Aorta (tissue), 5 donors: Measurements from ENCODE around the gene RCSD1. TPM values are rescaled to one million over a fixed set of nuclear protein-coding genes. Genes with fewer than 3 reads are reported as not detected.

ENCODE experiments used
- ATAC-seq: fragments of 200-7000 bp; cut with Tn5 transposase; one replicate; pipeline ENCODE4 v1.9.1; 2022; ENCODE audit warnings: moderate library complexity; ENCODE audit not compliant: low FRiP score
- DNase-seq, 2 donors: peaks; one replicate each; pipeline ENCODE4 v3.0.0-alpha.2; 2020
- H3K27ac ChIP-seq, 2 donors: one replicate each; pipeline ENCODE4 v1.5.1; 2013; ENCODE audit warnings: low read length in 2 of 2, mild to moderate bottlenecking in 2 of 2, moderate library complexity in 2 of 2, control low read depth in 1 of 2, inconsistent platforms in 1 of 2, low read depth in 1 of 2
- H3K27me3 ChIP-seq, 2 donors: one replicate each; pipeline ENCODE4 v1.6.1; 2013; ENCODE audit warnings: control low read depth in 1 of 2, low read length in 1 of 2, mild to moderate bottlenecking in 1 of 2, moderate library complexity in 1 of 2; ENCODE audit not compliant: insufficient read depth in 2 of 2, control insufficient read depth in 1 of 2
- H3K36me3 ChIP-seq, 2 donors: one replicate each; pipeline ENCODE4 v1.6.1; 2013; ENCODE audit warnings: control low read depth in 1 of 2, low read length in 1 of 2, mild to moderate bottlenecking in 1 of 2; ENCODE audit not compliant: insufficient read depth in 2 of 2, control insufficient read depth in 1 of 2
- H3K4me1 ChIP-seq, 2 donors: one replicate each; pipeline ENCODE4 v1.6.1; 2013; ENCODE audit warnings: low read length in 2 of 2, control low read depth in 1 of 2, mild to moderate bottlenecking in 1 of 2, moderate library complexity in 1 of 2; ENCODE audit not compliant: insufficient read depth in 2 of 2, control insufficient read depth in 1 of 2
- H3K4me3 ChIP-seq, 2 donors: one replicate each; pipeline ENCODE4 v1.5.1; 2013; ENCODE audit warnings: low read length in 2 of 2, control low read depth in 1 of 2, mild to moderate bottlenecking in 1 of 2
- H3K9me3 ChIP-seq: one replicate; pipeline ENCODE4 v1.6.1; 2013; ENCODE audit warnings: mild to moderate bottlenecking, low read length; ENCODE audit not compliant: control insufficient read depth
- WGBS, 2 donors: extraction: QIAGEN DNeasy Blood & Tissue Kit; methylation state at CpG; one replicate each; pipeline ENCODE4 v1.1.7; 2013; 5-methylcytosine and 5-hydroxymethylcytosine counted together
- intact Hi-C, 2 donors: fragments of 100-400 bp; cut with DNase I; formaldehyde crosslinking; loops; one replicate each; pipeline versions ENCODE4 v1.14.2 to v1.15.0; 2022
- polyA plus RNA-seq, 2 donors: library from polyadenylated mRNA; stranded (reverse); fragments of 200-250 nt; gene quantifications; one replicate each; pipeline ENCODE4 v1.2.3, GENCODE V29; 2013
- total RNA-seq, 2 donors: library from RNA; stranded (reverse); fragmentation: NEBNext Ultra II Directional; extraction: Animal tissue kit (Norgen Biotek cat#: 25700); gene quantifications; one replicate each; pipeline ENCODE4 v1.2.1, GENCODE V29; 2021
- donor health status: healthy with polysubstance abuse.
- donor health status: Bipolar disorder and iron deficiency.
- donor health status: DM: no; HTN: no; CAD: no.
- donor health status: DM: no; HTN: no; CAD: no.
- donor health status: DM: yes; HTN: yes; CAD: no.

RCSD1 gene
- total and polyA plus RNA-seq, 4 donors = 8.7 to 17.9 (median 10.5) TPM

DNA sequence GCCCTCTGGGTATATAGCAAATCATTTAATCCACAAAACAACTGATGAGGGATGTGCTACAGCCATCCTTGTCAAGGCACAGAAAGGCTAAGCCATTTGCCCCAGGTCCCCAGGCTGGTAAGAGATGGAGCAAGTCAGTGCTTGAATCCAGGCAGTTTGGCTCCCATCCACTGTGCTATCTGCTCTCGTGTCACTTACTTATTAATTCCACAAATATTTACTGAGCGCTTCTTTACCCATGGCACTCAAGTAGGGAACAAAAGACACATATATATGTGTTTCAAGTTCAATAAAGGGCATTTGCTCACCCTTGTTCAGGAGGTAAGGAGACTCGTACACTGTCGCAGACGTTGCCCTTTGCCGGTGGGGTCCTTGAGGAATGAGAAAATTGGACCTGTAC is 53.2 kb downstream of the RCSD1 start:
- H3K27ac ChIP-seq = no peak overlapping the region
- H3K4me3 ChIP-seq = no peak overlapping the region
- intact Hi-C loops = no loop called here
- ATAC-seq (no peak), DNase-seq (no peak)
- no peaks in the 10 kb centered on the region for H3K36me3 ChIP-seq
- H3K9me3 ChIP-seq = no peaks in the 10 kb centered on the region
- no peaks in the 10 kb centered on the region for H3K27me3 ChIP-seq
- 57 to 67% methylated on average over 6 of the region's 6 CpGs for WGBS, 2 donors
- H3K4me1 ChIP-seq = no peaks in the 10 kb centered on the region

DNA sequence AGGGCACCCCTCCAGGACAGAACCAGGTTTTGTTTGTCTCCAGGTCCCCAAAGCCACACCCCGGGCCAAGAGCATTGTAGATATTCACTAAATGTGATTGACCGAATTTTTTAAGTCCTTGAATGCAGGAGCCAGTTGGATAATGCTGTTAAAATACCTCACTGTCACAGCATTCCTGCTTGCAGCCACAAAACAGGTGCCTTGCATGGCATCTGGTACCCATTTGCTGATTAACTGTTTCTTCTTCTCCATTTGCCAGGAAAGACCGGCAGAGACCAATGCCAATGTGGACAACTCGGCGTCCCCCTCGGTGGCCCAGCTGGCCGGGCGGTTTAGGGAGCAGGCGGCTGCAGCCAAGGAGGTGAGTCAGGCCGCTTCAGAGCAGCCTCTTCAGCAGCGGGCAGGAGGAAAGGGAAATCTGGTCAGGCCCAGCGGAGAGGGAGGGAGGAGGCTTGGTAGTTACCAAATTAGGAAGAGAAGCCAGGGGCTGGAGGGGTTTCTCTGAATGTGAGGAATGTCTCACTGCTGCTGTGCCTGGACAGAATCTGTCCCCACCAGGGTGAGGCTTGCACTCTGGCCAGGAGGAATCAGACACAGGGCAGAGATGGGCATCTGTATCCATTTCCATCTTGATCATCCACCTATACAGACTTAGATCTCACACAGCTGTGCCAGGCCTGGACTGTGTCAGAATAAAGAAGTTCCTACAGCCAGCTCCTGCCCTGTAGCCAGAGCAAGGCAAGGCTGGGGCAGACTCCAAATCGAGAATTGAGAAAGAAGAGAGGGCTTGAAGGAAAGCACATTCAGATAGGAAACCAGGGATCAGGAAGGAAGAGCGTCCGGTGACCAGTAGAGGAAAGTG is 53.8 kb downstream of the RCSD1 start:
- Histone ChIP-seq H3K9me3 (no peaks in the 10 kb centered on the region), H3K27ac (peak overlapping the region; percentile 5 to 61), H3K27me3 (no peaks in the 10 kb centered on the region), H3K4me3 (no peak overlapping the region), H3K4me1 (no peaks in the 10 kb centered on the region), H3K36me3 (no peaks in the 10 kb centered on the region)
- DNase-seq (peak; percentile 61 to 85), ATAC-seq (no peak)
- intact Hi-C loops = no loop called here
- WGBS, 2 donors = 12 to 19% methylated on average over 15 of the region's 15 CpGs

DNA sequence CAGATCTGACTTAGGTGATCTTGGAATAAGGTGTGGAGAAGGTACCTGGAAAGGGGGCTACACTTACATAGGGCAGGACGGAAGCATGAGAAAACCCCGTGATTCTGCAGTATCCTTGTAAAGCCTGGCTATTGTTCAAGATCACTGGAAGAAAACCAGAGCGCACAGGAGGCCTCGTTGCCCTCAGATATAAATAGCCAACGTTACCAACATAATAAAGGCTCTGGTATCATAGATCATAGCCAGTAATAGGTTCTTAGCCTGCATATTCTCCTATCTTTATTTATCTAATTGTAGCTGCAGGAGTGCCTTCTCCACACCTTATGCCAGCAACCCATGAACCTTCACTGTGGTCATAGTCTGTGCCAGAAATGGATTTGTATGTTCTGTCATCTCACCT is 55.8 kb downstream of the RCSD1 start:
- 4 to 11% methylated on average over 5 of the region's 5 CpGs for WGBS, 2 donors
- no peak for ATAC-seq
- H3K9me3 ChIP-seq = no peaks in the 10 kb centered on the region
- H3K36me3 ChIP-seq = no peaks in the 10 kb centered on the region
- no peak overlapping the region for H3K4me3 ChIP-seq
- intact Hi-C loops = loop anchor here (5.0 kb wide), 1 partner anchor 129 kb away; no protein-coding TSS in a partner anchor
- no peaks in the 10 kb centered on the region for H3K4me1 ChIP-seq
- no peak overlapping the region for H3K27ac ChIP-seq
- no peaks in the 10 kb centered on the region for H3K27me3 ChIP-seq
- no peak for DNase-seq

DNA sequence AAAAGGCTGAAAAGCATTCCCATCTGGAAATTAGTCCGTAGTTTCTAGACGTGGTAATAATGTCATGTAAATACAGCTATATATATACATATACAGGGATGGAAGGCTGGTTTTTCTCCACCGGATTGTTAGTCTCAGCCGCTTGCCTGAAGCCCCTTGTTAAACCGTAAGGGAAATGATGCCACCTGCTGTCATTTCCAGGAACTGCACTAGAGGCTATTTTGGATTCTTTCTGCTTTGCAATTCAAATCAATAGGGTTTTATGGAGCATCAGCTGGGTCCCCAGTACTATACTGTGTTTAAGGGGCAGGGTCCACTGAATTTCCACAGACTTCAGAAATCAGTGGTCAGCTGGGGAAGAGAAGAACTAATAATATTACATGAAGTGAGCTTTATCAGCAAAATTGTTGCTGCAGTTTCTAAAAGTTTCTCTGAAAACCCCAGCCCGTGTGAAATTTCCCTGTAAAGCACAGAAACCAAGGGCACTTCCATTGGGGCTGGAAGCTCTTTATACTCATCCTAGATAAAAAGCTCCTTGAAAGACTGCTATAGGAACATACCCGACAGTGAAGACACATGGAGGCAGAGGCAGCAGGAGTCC is 58.0 kb downstream of the RCSD1 start:
- 20 to 21% methylated on average over 7 of the region's 7 CpGs for WGBS, 2 donors

DNA sequence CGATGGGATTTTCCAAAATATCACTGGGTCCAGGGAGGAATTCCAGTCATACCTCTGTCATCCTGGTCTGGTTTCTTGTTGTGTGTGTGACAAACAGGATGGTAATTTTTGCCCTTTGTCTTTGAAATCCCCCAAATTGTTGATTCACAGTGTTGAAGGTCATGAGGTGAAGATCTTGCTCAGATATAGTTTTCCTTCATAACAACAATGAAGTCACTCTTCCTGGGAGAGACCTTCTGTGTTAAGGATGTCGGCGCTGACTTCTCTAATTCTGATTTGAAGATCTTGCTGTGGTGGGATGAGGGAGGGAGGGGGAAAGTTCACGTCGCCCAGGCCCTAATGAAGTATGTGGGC is 59.5 kb downstream of the RCSD1 start:
- ATAC-seq = no peak
- no peaks in the 10 kb centered on the region for H3K9me3 ChIP-seq
- WGBS, 2 donors = 73 to 78% methylated on average over 5 of the region's 5 CpGs

More for the DNA sequence above, 58.0 kb downstream of the RCSD1 start:
- Histone ChIP-seq H3K36me3 (no peaks in the 10 kb centered on the region), H3K27ac (no peak overlapping the region), H3K4me1 (no peaks in the 10 kb centered on the region), H3K4me3 (no peak overlapping the region), H3K27me3 (no peaks in the 10 kb centered on the region), H3K9me3 (no peaks in the 10 kb centered on the region)
- ATAC-seq = peak; percentile 77
- peak in 1 of 2 donors; percentile 71 for DNase-seq
- intact Hi-C loops = loop anchor here (1.0 to 5.0 kb wide), 3 partner anchors 88 to 131 kb away; no protein-coding TSS in a partner anchor

DNA sequence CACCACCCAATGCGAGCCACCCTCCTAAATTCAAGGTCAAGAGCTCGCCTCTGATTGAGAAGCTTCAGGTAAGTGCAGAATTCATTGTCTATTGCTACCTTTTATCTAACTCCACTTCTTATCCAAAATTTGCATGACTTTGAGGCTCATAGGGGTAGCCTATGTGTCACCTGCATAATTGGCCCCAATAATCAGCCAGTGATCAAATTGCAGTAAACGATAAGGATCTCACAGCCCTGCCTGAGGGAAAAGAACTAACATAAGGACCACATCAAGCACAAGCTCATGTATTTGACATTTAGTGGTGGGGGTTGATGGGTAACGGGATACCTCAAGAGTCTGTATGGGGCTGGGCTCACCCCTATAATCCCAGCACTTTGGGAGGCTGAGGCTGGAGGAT is 60.0 kb downstream of the RCSD1 start:
- intact Hi-C loops = no loop called here
- Histone ChIP-seq H3K4me3 (no peak overlapping the region), H3K27ac (no peak overlapping the region), H3K27me3 (no peaks in the 10 kb centered on the region), H3K36me3 (no peaks in the 10 kb centered on the region), H3K4me1 (no peaks in the 10 kb centered on the region), H3K9me3 (no peaks in the 10 kb centered on the region)
- DNase-seq (no peak), ATAC-seq (no peak)
- 90 to 91% methylated on average over 4 of the region's 4 CpGs for WGBS, 2 donors

More for the DNA sequence above, 59.5 kb downstream of the RCSD1 start:
- intact Hi-C loops = loop anchor here (5.0 kb wide), 1 partner anchor 132 kb away; no protein-coding TSS in a partner anchor
- H3K4me1 ChIP-seq = no peaks in the 10 kb centered on the region
- no peaks in the 10 kb centered on the region for H3K36me3 ChIP-seq
- H3K27ac ChIP-seq = no peak overlapping the region
- no peak overlapping the region for H3K4me3 ChIP-seq
- no peaks in the 10 kb centered on the region for H3K27me3 ChIP-seq
- DNase-seq = no peak

DNA sequence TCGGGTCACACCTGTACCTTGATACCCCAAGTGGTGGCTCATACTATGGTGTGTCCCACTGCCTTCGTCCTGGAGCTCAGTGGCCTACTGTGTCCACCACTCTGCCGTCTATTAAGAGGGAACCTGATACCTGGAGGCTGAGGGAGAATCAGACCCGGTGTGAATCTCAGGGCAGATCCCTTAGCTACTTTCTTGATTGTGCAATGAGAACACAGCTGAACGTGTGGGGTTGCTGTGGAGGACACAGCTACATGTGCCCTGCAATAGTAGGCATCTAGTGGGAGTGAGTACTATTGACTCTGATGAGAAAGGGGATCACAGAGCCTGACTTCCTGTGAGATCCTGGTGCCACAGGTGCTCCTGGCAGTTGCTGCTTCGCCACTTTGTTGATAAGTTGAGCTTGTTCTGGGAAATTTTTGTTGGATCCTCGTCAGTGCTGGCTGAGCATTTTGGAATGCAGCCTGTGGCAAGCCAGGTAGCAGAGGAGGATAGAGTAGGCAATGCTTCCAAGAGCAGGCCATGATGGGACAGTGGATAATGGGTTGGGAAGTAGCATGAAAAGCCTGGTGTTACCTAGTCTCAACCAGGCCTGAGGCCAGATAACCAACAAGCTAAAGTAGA is 63.5 kb downstream of the RCSD1 start:
- WGBS, 2 donors = 80 to 83% methylated on average over 7 of the region's 7 CpGs
- ATAC-seq (no peak), DNase-seq (no peak)
- no peaks in the 10 kb centered on the region for H3K36me3 ChIP-seq
- H3K4me3 ChIP-seq = no peak overlapping the region
- intact Hi-C loops = no loop called here
- no peaks in the 10 kb centered on the region for H3K9me3 ChIP-seq
- H3K27ac ChIP-seq = no peak overlapping the region
- H3K4me1 ChIP-seq = peaks cover 0 to 4% of the 10 kb centered on the region in 2 donors
- H3K27me3 ChIP-seq = no peaks in the 10 kb centered on the region

DNA sequence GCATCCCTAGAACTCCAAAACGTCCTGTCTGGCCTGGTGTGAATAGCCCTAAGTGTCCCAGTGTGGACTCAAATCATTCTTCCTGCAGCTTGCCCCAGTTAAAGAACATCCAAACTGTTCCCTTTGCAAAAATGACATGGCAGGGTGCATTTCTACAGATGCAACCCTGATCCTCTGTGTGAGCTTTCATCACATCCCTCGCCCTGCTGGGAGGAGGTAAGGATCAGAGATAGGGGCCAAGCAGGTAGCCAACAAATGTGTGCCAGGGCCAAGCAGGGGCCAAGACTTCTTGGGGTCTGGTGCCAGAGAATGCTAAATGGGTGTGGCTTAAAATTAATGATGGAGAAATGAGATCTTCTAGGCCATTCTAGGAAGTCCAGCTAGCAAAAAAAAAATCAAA is 64.7 kb downstream of the RCSD1 start:
- H3K4me3 ChIP-seq = no peak overlapping the region
- ATAC-seq = no peak
- peaks cover 0 to 4% of the 10 kb centered on the region in 2 donors for H3K4me1 ChIP-seq
- no peaks in the 10 kb centered on the region for H3K36me3 ChIP-seq
- no peaks in the 10 kb centered on the region for H3K27me3 ChIP-seq
- no peak overlapping the region for H3K27ac ChIP-seq
- H3K9me3 ChIP-seq = no peaks in the 10 kb centered on the region
- no peak for DNase-seq
- WGBS, 2 donors = 35 to 52% methylated on average over 2 of the region's 2 CpGs
- intact Hi-C loops = no loop called here
